Testis (tissue), 3 donors: ENCODE results near the gene NPNT. TPM values are rescaled to one million over a fixed set of nuclear protein-coding genes. Genes with fewer than 3 reads are reported as not detected.

Experiments used
- DNase-seq: peaks from one replicate; pipeline ENCODE4 v3.0.0-alpha.2; 2019
- H3K27ac ChIP-seq, 2 donors: fragments of 200-600 bp; sonication (generic); one replicate each; pipeline ENCODE4 v1.5.1; 2019
- H3K27me3 ChIP-seq: fragments of 200-600 bp; sonication (generic); one replicate; pipeline ENCODE4 v1.5.1; 2019
- H3K36me3 ChIP-seq: fragments of 200-600 bp; sonication (generic); one replicate; pipeline ENCODE4 v1.5.1; 2017; ENCODE audit warnings: low read depth; ENCODE audit errors: missing control alignments
- H3K4me1 ChIP-seq: fragments of 200-600 bp; sonication (generic); one replicate; pipeline ENCODE4 v1.5.1; 2019
- H3K4me3 ChIP-seq, 2 donors: fragments of 200-600 bp; sonication (generic); one replicate each; pipeline ENCODE4 v1.5.1; 2017 to 2019
- H3K9me3 ChIP-seq: fragments of 200-600 bp; sonication (generic); one replicate; pipeline ENCODE4 v1.5.1; 2017
- CTCF ChIP-seq, 3 experiments: fragments of 450-650 bp in 2 of 3; fragments of 200-600 bp in 1 of 3; sonication (generic) in 1 of 3; IDR thresholded peaks; one replicate each; pipeline ENCODE4 v1.5.1; 2016 to 2019; ENCODE audit warnings: antibody characterized with exemption in 3 of 3, mild to moderate bottlenecking in 2 of 3, moderate library complexity in 1 of 3
- POLR2A ChIP-seq: fragments of 450-650 bp; IDR thresholded peaks from one replicate; pipeline ENCODE4 v1.6.1; 2017; ENCODE audit warnings: antibody characterized with exemption, mild to moderate bottlenecking, moderate library complexity
- WGBS, 2 donors: methylation state at CpG; one replicate each; pipeline ENCODE4 v1.1.5; 2018; 5-methylcytosine and 5-hydroxymethylcytosine counted together
- intact Hi-C: fragments of 100-400 bp; cut with DNase I; formaldehyde crosslinking; loops from one replicate; pipeline ENCODE4 v1.15.1; 2023; ENCODE audit warnings: low total_unique reads
- polyA plus RNA-seq: library from polyadenylated mRNA; stranded (reverse); fragments of 350-450 nt; fragmentation: Illumina TruSeq; extraction: RNeasy Lipid Tissue Mini Kit (QIAGEN cat#74804); gene quantifications from one replicate; pipeline ENCODE4 v1.2.3, GENCODE V29; 2014; ENCODE audit warnings: low read depth, low replicate concordance; ENCODE audit not compliant: insufficient read depth
- total RNA-seq, 2 donors: library from RNA; depleted of rRNA; stranded (reverse); fragments of >200 nt; gene quantifications; one replicate each; pipeline ENCODE4 v1.2.3, GENCODE V29; 2016

NPNT gene
- total and polyA plus RNA-seq, 3 donors from 2014 or later, result 5.4 to 17.9 (median 6.3) TPM

- Histone ChIP-seq H3K27me3 (no peaks in the 10 kb centered on the region), H3K9me3 (no peaks in the 10 kb centered on the region), H3K27ac (no peak overlapping the region), H3K4me1 (no peaks in the 10 kb centered on the region), H3K4me3 (no peak overlapping the region), H3K36me3 (no peaks in the 10 kb centered on the region)
- TF ChIP-seq POLR2A, result no peak
- no peak for TF ChIP-seq CTCF (IDR thresholded peaks at IDR 0.05)
- no peak for DNase-seq
- WGBS, 2 donors, result 89 to 94% methylated on average over 3 of the region's 3 CpGs
- intact Hi-C loops, result no loop called here
These were observed 68.5 kb downstream of the NPNT start for GRCh38 chr4:105963461-105964400.

GRCh38 chr4:105965183-105965800, 70.0 kb downstream of the NPNT start:
- Histone ChIP-seq H3K4me1 (no peaks in the 10 kb centered on the region), H3K27me3 (no peaks in the 10 kb centered on the region), H3K4me3 (no peak overlapping the region), H3K36me3 (no peaks in the 10 kb centered on the region), H3K27ac (no peak overlapping the region), H3K9me3 (no peaks in the 10 kb centered on the region)
- intact Hi-C loops, result no loop called here
- 57 to 77% methylated on average over 6 of the region's 6 CpGs for WGBS, 2 donors
- DNase-seq, result no peak
- TF ChIP-seq POLR2A, result no peak
- no peak for TF ChIP-seq CTCF (IDR thresholded peaks at IDR 0.05)

- no peak for DNase-seq
These were observed 70.8 kb downstream of the NPNT start for GRCh38 chr4:105966051-105966450.

GRCh38 chr4:105967058-105967658, 71.9 kb downstream of the NPNT start:
- TF ChIP-seq POLR2A (no peak), CTCF (IDR thresholded peaks at IDR 0.05) (no peak)
- WGBS, 2 donors, result 60 to 66% methylated on average over 10 of the region's 10 CpGs
- Histone ChIP-seq H3K4me1 (no peaks in the 10 kb centered on the region), H3K36me3 (no peaks in the 10 kb centered on the region), H3K27ac (no peak overlapping the region), H3K9me3 (no peaks in the 10 kb centered on the region), H3K27me3 (no peaks in the 10 kb centered on the region), H3K4me3 (no peak overlapping the region)
- DNase-seq, result no peak
- intact Hi-C loops, result no loop called here

More at GRCh38 chr4:105966051-105966450, 70.8 kb downstream of the NPNT start:
- H3K4me3 ChIP-seq, result no peak overlapping the region
- H3K4me1 ChIP-seq, result no peaks in the 10 kb centered on the region
- no peaks in the 10 kb centered on the region for H3K27me3 ChIP-seq
- no peak overlapping the region for H3K27ac ChIP-seq
- H3K9me3 ChIP-seq, result no peaks in the 10 kb centered on the region
- intact Hi-C loops, result no loop called here
- no peak for TF ChIP-seq CTCF (IDR thresholded peaks at IDR 0.05)
- no peak for TF ChIP-seq POLR2A
- no peaks in the 10 kb centered on the region for H3K36me3 ChIP-seq
